Activated CD4-positive, alpha-beta T cell treated with anti-CD3 and anti-CD28 coated beads for 24 hours (primary cell): Measurements from ENCODE around the gene TMEM88.

Experiments used
- DNase-seq, 2 donors: peaks; one replicate each; pipeline ENCODE4 v3.0.0-alpha.2; 2020; ENCODE audit warnings: low read depth in 2 of 2

TMEM88 gene

GRCh38 chr17:7884581-7885366 lies 29.9 kb downstream of the TMEM88 start:
- DNase-seq, result peak in 1 of 2 donors; percentile 13

DNA sequence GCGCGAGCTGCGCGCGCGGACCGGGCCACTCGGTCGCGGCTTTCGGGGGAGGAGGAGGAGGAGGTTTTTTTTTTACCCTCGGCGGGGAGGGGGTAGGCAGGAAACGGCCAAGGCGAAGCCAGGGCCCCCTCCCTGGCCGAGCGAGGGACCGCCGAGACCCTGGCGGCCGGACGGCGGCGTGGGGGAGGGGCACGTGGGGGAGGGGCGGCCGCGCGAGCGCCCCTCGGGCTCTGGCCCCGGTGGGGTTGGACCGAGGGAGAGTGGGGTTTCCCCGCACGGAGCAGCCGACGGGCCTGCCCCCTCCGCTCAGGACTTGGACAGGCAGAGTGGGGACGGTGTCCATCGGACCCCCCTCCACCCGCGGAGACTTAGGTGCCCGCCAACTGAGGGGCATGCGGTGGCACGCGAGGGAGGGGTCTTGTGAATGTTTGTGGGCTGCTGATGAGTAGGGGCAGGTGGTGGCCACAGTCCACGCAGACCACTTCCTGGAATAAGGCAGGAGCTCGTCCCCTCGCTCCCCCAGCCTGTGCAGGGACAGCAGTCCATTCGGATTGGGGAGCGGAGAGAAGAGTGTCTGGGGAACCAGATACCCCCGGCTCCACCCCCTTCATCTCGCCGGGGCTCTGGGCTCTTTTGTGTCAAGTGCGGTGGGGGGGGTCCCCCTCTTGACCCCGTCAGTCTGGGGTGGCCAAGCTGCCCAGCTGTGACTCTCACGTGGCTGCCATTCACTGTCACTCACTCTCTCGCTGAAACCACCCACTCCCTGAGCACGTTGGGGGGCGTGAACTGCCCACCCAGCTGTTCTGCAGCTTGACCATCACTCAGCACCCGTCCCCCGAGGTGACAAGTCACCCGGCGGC lies 30.7 kb downstream of the TMEM88 start:
- peak; percentile 19 to 25 for DNase-seq

DNA sequence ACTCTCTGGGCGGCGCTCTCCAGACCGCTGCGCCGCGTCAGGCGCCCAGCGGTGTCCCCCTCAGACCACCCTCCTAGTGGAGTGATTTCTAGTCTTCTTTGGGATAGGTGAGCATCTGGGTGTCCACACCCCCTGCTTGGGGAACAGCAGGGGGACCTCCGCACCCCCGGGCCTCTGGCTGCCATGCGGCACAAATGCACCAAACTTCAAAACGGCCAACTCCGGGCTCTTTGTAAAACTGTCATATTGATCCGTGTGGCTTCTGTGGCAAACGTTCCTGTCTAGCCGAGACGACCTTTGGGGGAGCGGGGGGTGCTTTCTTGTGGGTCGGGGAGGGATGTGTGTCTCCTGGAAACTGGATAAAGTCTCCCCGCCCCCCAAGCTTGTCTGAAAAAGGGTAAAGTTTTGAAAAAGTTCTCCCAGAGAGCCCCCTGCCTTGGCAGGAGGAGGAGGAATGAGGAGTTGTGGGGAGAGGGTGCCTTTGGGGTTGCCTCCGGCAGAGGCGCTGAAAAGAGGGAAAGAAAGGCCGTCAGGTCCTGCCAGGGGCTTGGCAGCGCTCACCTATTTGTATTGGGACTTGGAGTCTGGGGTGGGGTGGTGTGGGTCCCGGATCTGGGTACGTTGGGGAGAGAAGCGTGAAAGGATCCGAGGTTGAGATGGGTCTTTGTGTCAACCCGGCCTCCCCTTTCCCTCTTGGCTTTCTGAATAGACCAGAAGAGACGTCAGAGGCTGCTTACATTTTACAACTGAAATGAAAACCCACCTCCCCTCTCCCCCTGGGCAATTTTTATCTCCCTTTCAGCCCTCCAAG lies 31.6 kb downstream of the TMEM88 start:
- DNase-seq, result peak; percentile 24 to 29

- DNase-seq, result no peak
These were observed 32.2 kb downstream of the TMEM88 start for GRCh38 chr17:7887038-7887481.

- peak; percentile 78 to 82 for DNase-seq
These were observed 32.8 kb downstream of the TMEM88 start for GRCh38 chr17:7887482-7888183.

DNA sequence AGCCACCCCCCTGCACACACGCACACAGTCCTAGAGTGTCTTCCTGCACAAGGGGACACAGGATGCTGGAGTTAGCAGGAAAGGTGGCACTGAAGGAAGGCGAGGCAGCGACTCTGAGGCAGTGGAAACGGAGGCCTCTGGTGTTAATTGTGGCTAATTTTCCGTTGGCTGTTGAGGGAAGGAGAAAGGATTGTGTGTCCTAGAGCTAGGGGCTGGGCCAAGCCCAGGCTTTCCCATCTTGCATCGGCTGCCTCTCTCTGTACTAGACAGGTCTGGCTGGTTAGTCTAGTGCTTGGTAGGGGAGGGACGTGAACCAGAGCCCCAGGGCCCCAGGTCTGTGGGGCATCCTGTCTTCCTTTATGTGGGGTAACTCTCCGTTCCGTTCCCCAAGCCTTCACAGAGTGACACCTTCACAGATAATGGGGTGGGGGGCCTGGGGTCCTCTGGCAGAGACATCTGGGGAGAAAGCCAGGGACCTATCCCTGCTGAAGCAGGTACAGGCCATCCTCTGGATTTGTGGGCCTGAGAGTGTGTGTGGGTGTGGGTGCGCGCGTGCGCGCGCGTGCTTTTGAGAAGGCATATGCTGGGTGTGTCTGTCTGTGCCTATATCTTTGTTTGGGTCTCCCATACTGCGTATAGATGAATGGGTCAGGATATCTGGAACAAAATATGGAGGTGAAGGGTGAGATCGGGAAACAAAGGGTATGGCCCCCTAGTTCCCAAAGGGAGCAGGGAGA lies 33.5 kb downstream of the TMEM88 start, which contains the start of gene CHD3:
Gene CHD3, plus strand, starts transcription at position 606 of the 737 bp plus-strand sequence. CDS start 212 bp downstream, outside the sequence.
- peak; percentile 44 to 54 for DNase-seq

GRCh38 chr17:7889166-7889955 lies 34.5 kb downstream of the TMEM88 start:
- peak in 1 of 2 donors; percentile 15 for DNase-seq

DNA sequence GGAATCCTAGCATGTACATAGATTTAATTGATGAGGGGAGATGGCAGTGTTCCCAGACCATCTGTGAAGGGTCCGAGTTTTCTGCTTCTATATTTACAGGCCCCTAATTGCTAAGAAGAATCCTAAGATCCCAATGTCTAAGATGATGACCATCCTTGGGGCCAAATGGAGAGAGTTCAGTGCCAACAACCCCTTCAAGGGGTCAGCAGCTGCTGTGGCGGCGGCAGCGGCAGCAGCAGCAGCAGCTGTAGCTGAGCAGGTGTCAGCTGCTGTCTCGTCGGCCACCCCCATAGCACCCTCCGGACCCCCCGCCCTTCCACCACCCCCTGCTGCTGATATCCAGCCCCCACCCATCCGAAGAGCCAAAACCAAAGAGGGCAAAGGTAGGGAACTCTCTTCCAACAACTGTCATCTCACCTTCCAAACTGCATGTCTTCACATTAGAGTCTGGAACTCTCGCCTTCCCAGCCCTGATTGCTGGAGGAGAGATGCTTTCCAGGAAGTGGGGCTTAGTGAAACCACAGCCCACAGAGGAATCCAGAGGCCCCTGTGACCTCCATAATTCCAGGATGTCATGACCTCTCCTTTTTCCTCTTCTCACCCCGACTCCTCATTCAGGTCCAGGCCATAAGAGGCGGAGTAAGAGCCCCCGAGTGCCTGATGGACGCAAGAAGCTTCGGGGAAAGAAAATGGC lies 38.5 kb downstream of the TMEM88 start:
- DNase-seq, result no peak

GRCh38 chr17:7894226-7894625 lies 39.4 kb downstream of the TMEM88 start:
- no peak for DNase-seq

- no peak for DNase-seq
These were observed 40.0 kb downstream of the TMEM88 start for GRCh38 chr17:7894866-7895265.

DNA sequence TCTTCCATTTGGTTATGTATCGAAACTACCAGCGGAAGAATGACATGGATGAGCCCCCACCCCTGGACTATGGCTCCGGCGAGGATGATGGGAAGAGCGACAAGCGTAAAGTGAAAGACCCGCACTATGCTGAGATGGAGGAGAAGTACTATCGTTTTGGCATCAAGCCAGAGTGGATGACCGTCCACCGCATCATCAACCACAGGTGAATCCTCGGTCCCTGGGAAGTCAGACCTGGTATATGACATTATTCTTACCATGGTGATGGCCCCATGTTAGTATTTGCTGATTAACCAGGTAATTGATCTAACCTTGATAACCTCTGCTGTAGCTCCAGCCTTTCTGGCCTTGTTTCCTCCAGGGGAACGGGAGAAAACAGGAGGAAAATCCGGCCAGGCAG lies 42.2 kb downstream of the TMEM88 start:
- DNase-seq, result no peak

DNA sequence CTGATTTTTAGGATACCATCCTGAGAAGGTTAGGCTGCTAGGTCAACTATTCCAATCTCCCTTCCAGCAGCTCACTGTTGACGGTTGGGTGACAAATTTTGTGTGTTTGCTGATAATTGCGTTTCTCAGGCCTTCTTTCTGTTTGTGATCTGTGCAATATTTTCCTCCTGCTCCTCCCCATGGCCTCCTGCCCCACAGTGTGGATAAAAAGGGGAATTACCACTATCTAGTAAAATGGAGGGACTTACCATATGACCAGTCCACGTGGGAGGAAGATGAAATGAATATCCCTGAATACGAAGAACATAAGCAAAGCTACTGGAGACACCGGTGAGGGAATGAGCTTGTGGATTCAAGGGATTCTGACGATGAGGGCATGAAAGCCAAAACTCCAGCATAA lies 42.9 kb downstream of the TMEM88 start:
- DNase-seq, result no peak

DNA sequence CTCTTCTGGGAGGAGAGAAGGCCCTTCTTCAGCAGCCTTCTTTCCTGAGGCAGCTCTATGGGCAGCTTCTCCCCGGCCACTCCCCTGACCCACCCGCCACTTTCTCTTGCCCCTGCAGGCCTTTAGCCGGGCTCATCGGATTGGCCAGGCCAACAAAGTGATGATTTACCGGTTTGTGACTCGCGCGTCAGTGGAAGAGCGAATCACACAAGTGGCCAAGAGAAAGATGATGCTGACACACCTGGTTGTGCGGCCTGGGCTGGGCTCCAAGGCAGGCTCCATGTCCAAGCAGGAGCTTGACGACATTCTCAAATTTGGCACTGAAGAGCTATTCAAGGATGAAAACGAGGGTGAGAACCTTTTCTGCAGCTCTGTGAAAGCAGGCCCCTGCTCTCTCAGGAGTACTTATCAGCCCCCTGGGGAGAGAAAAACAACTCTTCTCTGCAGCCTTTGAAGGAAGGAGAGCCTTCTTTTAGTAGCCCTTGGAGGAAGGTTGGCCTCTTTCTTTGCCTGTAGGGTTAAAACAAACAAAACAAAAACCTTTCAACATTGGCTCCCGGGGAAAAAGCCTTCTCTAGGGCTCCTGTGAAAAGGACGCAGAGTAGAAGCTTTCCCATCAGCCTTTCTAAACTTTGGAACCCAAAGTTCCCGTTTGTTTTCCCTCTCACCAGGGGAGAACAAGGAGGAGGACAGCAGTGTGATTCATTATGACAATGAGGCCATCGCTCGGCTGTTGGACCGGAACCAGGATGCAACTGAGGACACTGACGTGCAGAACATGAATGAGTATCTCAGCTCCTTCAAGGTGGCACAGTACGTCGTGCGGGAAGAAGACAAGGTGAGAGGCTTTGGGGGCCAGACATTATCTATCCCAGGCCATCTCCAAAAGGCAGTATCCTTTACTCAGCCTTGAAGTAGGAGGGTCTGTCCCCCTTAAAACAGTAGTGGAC lies 48.6 kb downstream of the TMEM88 start:
- no peak for DNase-seq
